HG03354 (cell line): ENCODE measurements around the gene HDHD2.

Source experiments
- ATAC-seq: cut with Tn5 transposase; IDR thresholded peaks from one replicate; pipeline ENCODE4 v1.9.1; 2021; ENCODE audit warnings: mild to moderate bottlenecking; ENCODE audit not compliant: unreplicated experiment, poor library complexity, severe bottlenecking

HDHD2 gene

GRCh38 chr18:47077111-47077510 is 73.2 kb downstream of the HDHD2 start:
- no peak for ATAC-seq

GRCh38 chr18:47075098-47075883 is 75.0 kb downstream of the HDHD2 start:
- no peak for ATAC-seq

- ATAC-seq = no peak
These were observed 82.7 kb downstream of the HDHD2 start for GRCh38 chr18:47067648-47068047.

- ATAC-seq = no peak
These were observed 87.2 kb downstream of the HDHD2 start for GRCh38 chr18:47063096-47063495.

GRCh38 chr18:47062471-47062870 is 87.8 kb downstream of the HDHD2 start:
- no peak for ATAC-seq
